Stimulated activated CD8-positive, alpha-beta memory T cell treated with anti-CD3 and anti-CD28 coated beads, Interleukin-4, amount 100 ng/mL, for 1 hour (primary cell): ENCODE measurements around the gene L2HGDH.

Source experiments
- DNase-seq, 2 donors: peaks; one replicate each; pipeline ENCODE4 v3.0.0-alpha.2; 2020; ENCODE audit warnings: low read depth in 2 of 2, low spot score in 1 of 2

Gene L2HGDH

DNA sequence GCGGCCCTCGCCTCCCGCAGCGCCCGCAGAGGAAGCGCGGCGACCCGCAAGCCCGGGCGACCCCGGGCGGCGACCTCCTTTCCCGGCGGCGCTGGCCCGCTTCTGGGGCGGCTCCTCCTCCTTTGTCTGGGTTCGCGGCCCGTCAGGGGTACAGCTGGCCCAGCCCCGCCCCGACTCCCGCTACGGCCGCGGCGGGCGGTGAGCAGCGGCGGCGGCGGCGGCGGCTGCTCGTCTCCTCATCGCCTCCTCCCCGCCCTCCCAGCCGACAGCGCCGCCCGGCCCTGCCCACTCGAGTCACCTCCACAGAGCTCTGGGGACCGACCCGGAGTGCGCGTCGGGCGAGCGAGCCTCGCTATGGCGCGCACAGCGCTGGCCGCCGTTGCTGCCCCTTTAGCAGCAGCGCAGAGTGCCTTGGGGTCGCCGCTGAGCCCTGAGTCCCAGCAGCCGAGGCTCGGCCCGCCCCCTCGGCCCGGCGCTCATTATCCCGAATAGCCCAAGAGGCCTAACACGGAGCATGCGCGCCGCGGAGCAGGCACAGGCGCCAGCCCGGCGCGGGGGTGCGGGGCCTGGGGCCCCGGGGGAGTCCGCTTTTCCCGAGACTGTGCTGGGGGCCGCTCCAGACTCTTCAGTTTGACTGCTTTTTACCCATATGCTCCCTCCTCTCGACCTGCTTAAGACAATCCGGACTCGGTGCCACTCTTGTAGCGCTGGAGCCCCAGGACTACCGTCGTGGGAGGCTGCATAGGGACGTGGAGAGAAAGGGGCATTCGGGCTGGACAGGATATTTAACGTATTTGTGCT, 80.4 kb downstream of the L2HGDH start, which contains the start of gene SOS2:
SOS2 (minus strand) TSS at position 104 of the 801 bp plus-strand sequence. CDS start 295 bp downstream, outside the sequence.
- DNase-seq = peak; percentile 62 to 65

DNA sequence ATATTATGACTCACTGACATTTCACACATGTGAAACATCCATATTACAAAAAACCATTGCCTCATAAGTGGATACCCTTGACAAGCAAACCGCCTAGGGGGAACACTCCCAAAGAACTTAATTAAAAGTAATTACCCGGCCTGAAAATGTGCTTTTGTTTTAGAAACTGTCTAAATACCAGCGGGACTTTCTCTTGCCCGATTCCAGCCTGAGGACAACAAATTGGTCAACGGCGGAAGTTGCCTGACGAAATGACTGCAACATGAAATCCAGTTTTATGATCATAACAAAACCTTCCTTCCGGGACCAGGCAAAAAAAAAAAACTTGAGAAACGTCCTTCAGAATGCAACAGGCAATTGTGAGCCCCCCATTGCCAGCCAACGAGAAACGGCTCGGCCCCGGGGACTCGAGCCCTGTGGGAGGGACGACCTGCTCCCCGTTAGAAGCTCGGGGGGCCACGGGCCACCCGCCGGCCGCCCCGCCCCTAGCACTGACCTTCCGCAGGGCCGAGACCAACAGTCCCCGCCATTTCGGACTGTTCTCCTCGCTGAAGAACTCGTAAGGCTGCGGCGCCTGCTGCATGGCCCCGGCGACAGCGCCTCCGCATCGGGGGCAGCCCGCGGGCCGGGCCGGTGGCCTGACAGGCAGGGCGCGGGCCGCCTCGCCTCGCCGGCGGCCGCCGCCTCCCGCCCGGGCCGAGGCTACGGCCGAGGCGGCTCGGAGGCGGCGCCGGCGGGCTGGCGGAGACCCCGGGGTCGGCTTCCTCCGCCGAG, 81.1 kb downstream of the L2HGDH start:
- DNase-seq = peak in 1 of 2 donors; percentile 2

DNA sequence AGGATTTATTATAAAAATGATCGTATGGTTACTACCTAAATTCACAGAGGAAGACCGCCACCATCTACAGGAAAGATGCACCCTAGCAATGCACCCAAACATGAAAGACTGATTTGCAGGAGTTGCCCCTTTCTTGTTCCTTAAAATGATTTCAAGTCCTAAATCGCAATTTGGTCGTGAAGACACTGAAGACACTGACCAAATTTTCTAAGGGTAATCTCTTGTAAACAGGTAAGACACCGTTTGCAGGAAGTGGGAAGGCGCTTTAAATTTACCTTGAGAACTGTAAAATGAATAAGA, 81.7 kb downstream of the L2HGDH start:
- DNase-seq = no peak

- no peak for DNase-seq
Measured at GRCh38 chr14:50229681-50230080, 82.3 kb downstream of the L2HGDH start.

- DNase-seq = no peak
Measured at GRCh38 chr14:50228313-50228712, 83.7 kb downstream of the L2HGDH start.

- DNase-seq = no peak
Measured at GRCh38 chr14:50225974-50226297, 86.1 kb downstream of the L2HGDH start.

- DNase-seq = no peak
Measured at GRCh38 chr14:50225067-50225973, 86.7 kb downstream of the L2HGDH start.

GRCh38 chr14:50222055-50222613, 89.9 kb downstream of the L2HGDH start:
- DNase-seq = no peak

DNA sequence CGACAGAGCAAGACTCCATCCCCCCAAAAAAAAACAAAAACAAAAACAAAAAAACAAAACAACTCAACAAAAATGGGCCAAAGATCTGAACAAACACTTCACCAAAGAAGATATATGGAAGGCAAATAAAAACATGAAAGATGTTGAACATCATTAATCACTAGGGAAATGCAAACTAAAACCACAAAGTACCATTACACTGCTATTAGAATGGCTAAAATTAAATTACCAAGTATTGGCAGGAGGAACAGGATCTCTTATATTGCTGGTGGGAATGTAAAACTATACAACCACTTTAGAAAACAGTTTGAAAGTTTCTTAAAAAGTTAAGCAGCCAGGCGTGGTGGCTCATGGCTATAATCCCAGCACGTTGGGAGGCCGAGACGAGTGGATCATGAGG, 93.5 kb downstream of the L2HGDH start:
- no peak for DNase-seq

GRCh38 chr14:50215416-50215815, 96.6 kb downstream of the L2HGDH start:
- no peak for DNase-seq

GRCh38 chr14:50213795-50214194, 98.2 kb downstream of the L2HGDH start:
- no peak for DNase-seq

- no peak for DNase-seq
Measured at GRCh38 chr14:50212726-50213125, 99.3 kb downstream of the L2HGDH start.

DNA sequence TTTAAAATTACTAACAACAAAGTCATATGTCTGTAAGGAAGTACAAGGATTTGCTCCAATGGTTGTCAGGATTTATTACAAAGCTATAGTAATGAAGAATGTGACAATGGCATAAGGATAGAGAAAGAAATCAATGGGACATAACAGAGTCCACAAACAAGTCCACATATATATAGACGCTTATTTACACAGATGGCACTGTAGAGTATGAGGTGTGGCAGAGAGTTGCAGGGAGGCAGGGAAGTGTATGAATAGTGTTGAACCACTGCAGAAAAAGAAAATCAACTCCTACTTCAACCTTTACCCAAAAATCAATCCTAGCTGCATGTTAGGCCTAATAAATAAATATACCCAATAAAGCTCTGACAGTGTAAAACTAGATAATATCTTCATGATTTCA, 102.0 kb downstream of the L2HGDH start:
- no peak for DNase-seq

DNA sequence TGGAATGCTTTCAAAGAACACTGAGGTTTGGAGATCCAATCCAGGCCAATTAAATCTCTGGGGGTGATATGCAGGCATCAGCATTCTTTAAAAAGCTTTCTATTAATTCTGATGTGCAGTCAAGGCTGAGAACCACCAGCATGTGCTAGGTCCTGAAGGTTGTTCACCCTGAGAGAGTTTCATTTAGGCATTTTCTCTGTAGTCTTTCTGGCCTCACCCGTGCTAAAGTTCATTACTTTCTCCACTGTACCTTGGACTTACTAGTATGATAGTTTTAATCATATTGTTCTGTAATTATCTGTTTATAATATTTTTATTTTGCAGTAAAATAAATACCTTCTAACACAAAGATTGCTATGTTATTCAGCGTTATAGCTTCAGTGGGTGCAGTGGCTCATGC, 113.5 kb downstream of the L2HGDH start:
- no peak for DNase-seq

GRCh38 chr14:50191499-50191898, 120.5 kb downstream of the L2HGDH start:
- DNase-seq = no peak
